ENCODE results near the gene ZNF670.

Gene ZNF670

GRCh38 chr1:247096112-247096511, 17.5 kb upstream of the ZNF670 start:
- H3K9me3 ChIP-seq = peaks cover 6% of the 10 kb centered on the region; the same call in 1 of the 2 replicates
- H3K36me3 ChIP-seq = peaks cover 39% of the 10 kb centered on the region
- no peaks in the 10 kb centered on the region for H3K27me3 ChIP-seq
- no peaks in the 10 kb centered on the region for H3K4me1 ChIP-seq
- H3K4me3 ChIP-seq (ENCODE audit: low read depth, low read length) = no peak overlapping the region
- TF ChIP-seq CTCF (IDR thresholded peaks at IDR 0.05; ENCODE audit: low read depth, low read length) = no peak
- DNase-seq = no peak

- no peak for TF ChIP-seq CTCF (IDR thresholded peaks at IDR 0.05; ENCODE audit: low read depth, low read length)
- no peaks in the 10 kb centered on the region for H3K27me3 ChIP-seq
- H3K9me3 ChIP-seq = no peaks in the 10 kb centered on the region
- no peak overlapping the region for H3K4me3 ChIP-seq (ENCODE audit: low read depth, low read length)
- no peaks in the 10 kb centered on the region for H3K4me1 ChIP-seq
- no peak for DNase-seq
- H3K36me3 ChIP-seq = no peaks in the 10 kb centered on the region
Observed at GRCh38 chr1:247090455-247090854, 11.8 kb upstream of the ZNF670 start.

- H3K27me3 ChIP-seq = no peaks in the 10 kb centered on the region
- no peaks in the 10 kb centered on the region for H3K4me1 ChIP-seq
- H3K36me3 ChIP-seq = no peaks in the 10 kb centered on the region
- DNase-seq = no peak
- no peak overlapping the region for H3K4me3 ChIP-seq (ENCODE audit: low read depth, low read length)
- no peak for TF ChIP-seq CTCF (IDR thresholded peaks at IDR 0.05; ENCODE audit: low read depth, low read length)
- H3K9me3 ChIP-seq = no peaks in the 10 kb centered on the region; the same call in 1 of the 2 replicates
Observed at GRCh38 chr1:247089616-247090375, 11.2 kb upstream of the ZNF670 start.

- Histone ChIP-seq H3K36me3 (no peaks in the 10 kb centered on the region), H3K27me3 (no peaks in the 10 kb centered on the region), H3K4me3 (ENCODE audit: low read depth, low read length) (no peak overlapping the region), H3K4me1 (no peaks in the 10 kb centered on the region), H3K9me3 (no peaks in the 10 kb centered on the region; the same call in none of the 2 replicates)
- no peak for TF ChIP-seq CTCF (IDR thresholded peaks at IDR 0.05; ENCODE audit: low read depth, low read length)
- DNase-seq = no peak
Observed at GRCh38 chr1:247088967-247089366, 10.4 kb upstream of the ZNF670 start.

- Histone ChIP-seq H3K27me3 (no peaks in the 10 kb centered on the region), H3K4me3 (ENCODE audit: low read depth, low read length) (no peak overlapping the region), H3K9me3 (no peaks in the 10 kb centered on the region; the same call in none of the 2 replicates), H3K4me1 (no peaks in the 10 kb centered on the region), H3K36me3 (no peaks in the 10 kb centered on the region)
- TF ChIP-seq CTCF (IDR thresholded peaks at IDR 0.05; ENCODE audit: low read depth, low read length) = no peak
- DNase-seq = no peak
Observed at GRCh38 chr1:247087256-247087655, 8.6 kb upstream of the ZNF670 start.

- no peak for TF ChIP-seq CTCF (IDR thresholded peaks at IDR 0.05; ENCODE audit: low read depth, low read length)
- Histone ChIP-seq H3K36me3 (no peaks in the 10 kb centered on the region), H3K4me3 (ENCODE audit: low read depth, low read length) (no peak overlapping the region), H3K9me3 (no peaks in the 10 kb centered on the region; the same call in none of the 2 replicates), H3K4me1 (no peaks in the 10 kb centered on the region), H3K27me3 (no peaks in the 10 kb centered on the region)
- no peak for DNase-seq
Observed at GRCh38 chr1:247085310-247085709, 6.7 kb upstream of the ZNF670 start.

All from BE2C (cell line).